Lung (tissue), 12 donors: Measurements from ENCODE around the gene MRPL49. TPM values are rescaled to one million over a fixed set of nuclear protein-coding genes. Genes with fewer than 3 reads are reported as not detected.

ENCODE experiments used
- ATAC-seq: fragments of 200-7000 bp; cut with Tn5 transposase; one replicate; pipeline ENCODE4 v1.9.1; 2020; ENCODE audit warnings: moderate number of reproducible peaks; ENCODE audit not compliant: insufficient read depth, low FRiP score
- DNase-seq, 3 donors: peaks; one replicate each; pipeline ENCODE4 v3.0.0-alpha.2; 2013 to 2017
- H3K27ac ChIP-seq, 2 donors: one replicate each; pipeline ENCODE4 v1.5.1; 2013; ENCODE audit warnings: mild to moderate bottlenecking in 2 of 2, moderate library complexity in 2 of 2, control low read depth in 1 of 2, inconsistent platforms in 1 of 2, low read depth in 1 of 2, low read length in 1 of 2
- H3K27me3 ChIP-seq, 3 donors: one replicate each; pipeline ENCODE4 v1.5.1; 2013; ENCODE audit warnings: low read length in 2 of 3; ENCODE audit not compliant: control insufficient read depth in 3 of 3, insufficient read depth in 3 of 3
- H3K36me3 ChIP-seq, 4 donors: one replicate each; pipeline ENCODE4 v1.5.1; 2013; ENCODE audit warnings: low read length in 4 of 4, mild to moderate bottlenecking in 1 of 4, moderate library complexity in 1 of 4; ENCODE audit not compliant: control insufficient read depth in 4 of 4, insufficient read depth in 4 of 4
- H3K4me1 ChIP-seq, 5 donors: one replicate each; pipeline ENCODE4 v1.5.1; 2013; ENCODE audit warnings: low read length in 5 of 5, mild to moderate bottlenecking in 2 of 5, moderate library complexity in 1 of 5; ENCODE audit not compliant: control insufficient read depth in 5 of 5, insufficient read depth in 5 of 5
- H3K4me3 ChIP-seq: one replicate; pipeline ENCODE4 v1.5.1; 2013; ENCODE audit warnings: mild to moderate bottlenecking, control low read depth, moderate library complexity
- H3K9ac ChIP-seq, 2 donors: one replicate each; pipeline ENCODE4 v1.5.1; 2013; ENCODE audit warnings: low read length in 2 of 2, control low read depth in 1 of 2; ENCODE audit not compliant: insufficient read depth in 1 of 2
- H3K9me3 ChIP-seq, 4 donors: one replicate each; pipeline ENCODE4 v1.5.1; 2013; ENCODE audit warnings: low read length in 3 of 4, mild to moderate bottlenecking in 1 of 4, moderate library complexity in 1 of 4; ENCODE audit not compliant: control insufficient read depth in 4 of 4, insufficient read depth in 3 of 4
- CTCF ChIP-seq: IDR thresholded peaks from 2 replicates; pipeline ENCODE4 v1.5.1; 2012; ENCODE audit warnings: mild to moderate bottlenecking; ENCODE audit errors: control extremely low read depth, extremely low read depth
- WGBS, 2 donors: extraction: QIAGEN DNeasy Blood & Tissue Kit; methylation state at CpG; one replicate each; pipeline ENCODE4 v1.1.7; 2013; 5-methylcytosine and 5-hydroxymethylcytosine counted together
- polyA plus RNA-seq, 2 donors: library from polyadenylated mRNA; stranded (reverse); fragments of 200-250 nt; gene quantifications; one replicate each; pipeline ENCODE4 v1.2.1, GENCODE V29; 2013
- total RNA-seq, 2 donors: library from RNA; depleted of rRNA in 1 of 2; stranded (reverse); fragments of >200 nt in 1 of 2; gene quantifications; one replicate each; pipeline ENCODE4 v1.2.1, GENCODE V29; 2014 to 2021
- donor health status: control.
- donor health status: control.
- donor health status: Bipolar disorder and iron deficiency.
- donor health status: healthy.
- donor health status: DM: yes; HTN: yes; CAD: no.

The MRPL49 gene
- total and polyA plus RNA-seq, 4 donors: 26.3 to 57.2 (median 39.9) TPM

GRCh38 chr11:65125197-65126056 lies 3.3 kb downstream of the MRPL49 start:
- Histone ChIP-seq H3K4me3 (no peak overlapping the region), H3K4me1 (peaks cover 0 to 16% (median 7%) of the 10 kb centered on the region in 5 donors), H3K9me3 (no peaks in the 10 kb centered on the region), H3K9ac (no peak overlapping the region), H3K27ac (no peak overlapping the region), H3K27me3 (no peaks in the 10 kb centered on the region), H3K36me3 (peaks cover 22 to 56% (median 39%) of the 10 kb centered on the region in 4 donors)
- DNase-seq (no peak), ATAC-seq (no peak)
- 90 to 96% methylated on average over 12 of the region's 12 CpGs for WGBS, 2 donors
- TF ChIP-seq CTCF: no peak

- TF ChIP-seq CTCF: no peak
- H3K4me1 ChIP-seq: peaks cover 0 to 7% (median 0%) of the 10 kb centered on the region in 5 donors
- no peaks in the 10 kb centered on the region for H3K27me3 ChIP-seq
- H3K27ac ChIP-seq: no peak overlapping the region
- H3K9me3 ChIP-seq: no peaks in the 10 kb centered on the region
- no peak overlapping the region for H3K9ac ChIP-seq
- H3K4me3 ChIP-seq: no peak overlapping the region
- H3K36me3 ChIP-seq: peaks cover 18 to 64% (median 39%) of the 10 kb centered on the region in 4 donors
- no peak for ATAC-seq
- no peak for DNase-seq
- WGBS, 2 donors: 85 to 86% methylated on average over 6 of the region's 6 CpGs
Observed at GRCh38 chr11:65126624-65127274, 4.6 kb downstream of the MRPL49 start.

GRCh38 chr11:65127473-65128181 lies 5.5 kb downstream of the MRPL49 start:
- Histone ChIP-seq H3K4me1 (peaks cover 0 to 6% (median 3%) of the 10 kb centered on the region in 5 donors), H3K36me3 (peaks cover 24 to 72% (median 47%) of the 10 kb centered on the region in 4 donors), H3K9ac (no peak overlapping the region), H3K27ac (no peak overlapping the region), H3K27me3 (no peaks in the 10 kb centered on the region), H3K4me3 (no peak overlapping the region), H3K9me3 (no peaks in the 10 kb centered on the region)
- TF ChIP-seq CTCF: no peak
- 86 to 88% methylated on average over 12 of the region's 12 CpGs for WGBS, 2 donors
- DNase-seq (no peak), ATAC-seq (no peak)
